ENCODE results near the gene NOVA2.

NOVA2 gene

DNA sequence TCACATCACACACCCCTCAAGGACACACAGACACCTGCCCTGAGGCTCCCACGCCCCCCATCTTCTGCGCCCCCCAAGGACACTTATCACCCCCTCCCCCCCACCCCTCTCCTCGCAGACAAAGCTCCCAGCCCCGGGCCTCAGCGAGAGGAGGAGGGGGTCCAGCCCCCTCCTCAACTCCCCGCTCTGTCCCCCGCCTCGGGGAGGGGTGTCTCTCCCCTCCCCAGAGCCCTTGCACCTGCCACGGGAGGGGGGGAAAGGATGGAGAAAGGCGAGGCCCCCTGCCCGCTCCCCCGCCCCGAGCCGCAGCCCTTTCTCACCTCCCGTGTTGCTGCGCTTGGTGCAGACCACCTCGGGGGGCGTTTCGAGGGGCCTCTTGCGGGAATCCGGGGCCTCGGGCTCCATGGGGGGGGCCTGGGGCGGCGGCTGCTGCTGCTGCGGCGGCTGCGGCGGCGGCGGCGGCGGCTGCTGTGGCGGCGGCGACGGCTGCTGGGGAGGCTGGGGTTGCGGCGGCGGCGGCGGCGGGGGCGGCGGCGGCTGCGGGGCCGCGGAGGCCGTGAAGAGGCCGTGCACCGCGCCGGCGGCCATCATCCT, 621 bp downstream of the NOVA2 start:
- Histone ChIP-seq H3K4me1 (ENCODE audit: insufficient read depth, low read length) (no peaks in the 10 kb centered on the region), H3K9ac (ENCODE audit: low read length) (no peak overlapping the region), H3K27me3 (ENCODE audit: control insufficient read depth in 1 of 2, insufficient read depth in 2 of 2, low read length in 2 of 2) (peaks cover 33 to 50% of the 10 kb centered on the region in 2 donors), H3K27ac (ENCODE audit: low read depth, low read length) (no peak overlapping the region), H3K4me3 (ENCODE audit: low read depth in 1 of 2, low read length in 2 of 2) (no peak overlapping the region), H3K36me3 (ENCODE audit: insufficient read depth, low read length) (no peaks in the 10 kb centered on the region), H3K9me3 (ENCODE audit: low read length) (no peaks in the 10 kb centered on the region)

DNA sequence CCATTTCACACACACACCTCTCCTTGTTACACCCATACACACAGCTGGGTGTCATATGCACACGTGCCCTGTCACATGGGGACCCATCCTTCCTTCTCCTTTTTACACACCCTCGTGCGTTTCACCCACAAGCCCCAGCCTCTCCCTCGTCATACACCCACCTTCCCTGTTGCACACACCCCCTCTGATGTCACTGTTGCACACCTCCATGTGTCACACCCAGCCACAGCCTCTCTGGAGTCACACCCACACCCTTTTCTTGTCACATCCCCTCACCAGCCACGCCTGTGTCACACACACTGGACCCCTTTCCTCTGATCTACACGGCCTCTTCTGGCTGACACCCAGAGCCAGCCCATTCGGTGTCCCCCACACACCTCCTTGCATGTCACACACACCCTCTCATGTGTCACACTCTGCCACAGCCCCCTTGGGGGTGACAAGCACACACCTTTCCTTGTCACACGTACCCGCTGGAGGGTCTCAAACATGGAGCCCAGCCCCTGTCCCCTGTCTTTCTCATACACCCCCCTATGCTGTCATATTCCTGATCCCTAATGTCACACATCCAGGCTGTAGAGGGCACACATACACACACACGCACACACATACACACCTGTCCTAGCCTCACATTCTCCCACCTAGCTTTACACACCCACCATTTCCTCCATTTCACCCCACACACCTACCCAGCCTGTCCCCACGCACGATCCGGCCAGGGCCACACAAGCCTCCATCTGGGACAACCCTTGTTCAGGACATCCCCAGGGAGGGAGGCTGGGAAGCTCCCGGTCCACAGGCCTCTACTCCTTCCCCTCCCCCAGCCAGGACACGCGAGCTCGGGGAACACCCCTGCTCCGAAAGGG, 1.4 kb downstream of the NOVA2 start:
- no peaks in the 10 kb centered on the region for H3K9me3 ChIP-seq (ENCODE audit: low read length)
- no peak overlapping the region for H3K27ac ChIP-seq (ENCODE audit: low read depth, low read length)
- H3K27me3 ChIP-seq (ENCODE audit: control insufficient read depth in 1 of 2, insufficient read depth in 2 of 2, low read length in 2 of 2), result peaks cover 33 to 50% of the 10 kb centered on the region in 2 donors
- no peaks in the 10 kb centered on the region for H3K4me1 ChIP-seq (ENCODE audit: insufficient read depth, low read length)
- H3K36me3 ChIP-seq (ENCODE audit: insufficient read depth, low read length), result no peaks in the 10 kb centered on the region
- H3K4me3 ChIP-seq (ENCODE audit: low read depth in 1 of 2, low read length in 2 of 2), result no peak overlapping the region
- no peak overlapping the region for H3K9ac ChIP-seq (ENCODE audit: low read length)

- Histone ChIP-seq H3K36me3 (ENCODE audit: insufficient read depth, low read length) (no peaks in the 10 kb centered on the region), H3K9ac (ENCODE audit: low read length) (no peak overlapping the region), H3K27me3 (ENCODE audit: control insufficient read depth in 1 of 2, insufficient read depth in 2 of 2, low read length in 2 of 2) (peaks cover 33 to 49% of the 10 kb centered on the region in 2 donors), H3K4me3 (ENCODE audit: low read depth in 1 of 2, low read length in 2 of 2) (no peak overlapping the region), H3K9me3 (ENCODE audit: low read length) (no peaks in the 10 kb centered on the region), H3K27ac (ENCODE audit: low read depth, low read length) (no peak overlapping the region), H3K4me1 (ENCODE audit: insufficient read depth, low read length) (no peaks in the 10 kb centered on the region)
These were observed 2.3 kb downstream of the NOVA2 start for GRCh38 chr19:45971260-45971902.

DNA sequence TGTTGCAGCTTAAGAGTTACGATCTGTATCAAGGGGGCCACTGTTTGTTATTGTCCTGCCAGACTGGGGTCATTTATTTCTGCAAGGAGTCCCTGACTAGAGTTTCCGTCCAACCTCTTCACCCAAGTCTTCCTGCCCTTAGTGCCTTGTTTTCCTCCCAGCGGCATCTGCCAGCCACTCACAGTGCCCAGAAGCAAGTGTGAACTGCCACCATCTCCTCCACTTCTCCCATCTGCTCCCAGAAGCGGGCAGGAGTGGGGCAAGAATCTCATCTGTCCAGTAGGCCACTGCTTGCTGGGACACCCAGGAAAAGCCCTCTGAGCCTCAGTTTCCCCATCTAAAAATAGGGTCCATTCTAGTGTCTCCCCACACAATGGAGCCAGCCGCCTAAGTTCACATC, 4.0 kb downstream of the NOVA2 start:
- Histone ChIP-seq H3K27me3 (ENCODE audit: control insufficient read depth in 1 of 2, insufficient read depth in 2 of 2, low read length in 2 of 2) (peaks cover 25 to 32% of the 10 kb centered on the region in 2 donors), H3K9me3 (ENCODE audit: low read length) (no peaks in the 10 kb centered on the region), H3K27ac (ENCODE audit: low read depth, low read length) (no peak overlapping the region), H3K4me3 (ENCODE audit: low read depth in 1 of 2, low read length in 2 of 2) (no peak overlapping the region), H3K9ac (ENCODE audit: low read length) (no peak overlapping the region), H3K4me1 (ENCODE audit: insufficient read depth, low read length) (no peaks in the 10 kb centered on the region), H3K36me3 (ENCODE audit: insufficient read depth, low read length) (no peaks in the 10 kb centered on the region)

- no peaks in the 10 kb centered on the region for H3K9me3 ChIP-seq (ENCODE audit: low read length)
- H3K27me3 ChIP-seq (ENCODE audit: control insufficient read depth in 1 of 2, insufficient read depth in 2 of 2, low read length in 2 of 2), result peaks cover 21 to 24% of the 10 kb centered on the region in 2 donors
- no peak overlapping the region for H3K4me3 ChIP-seq (ENCODE audit: low read depth in 1 of 2, low read length in 2 of 2)
- no peaks in the 10 kb centered on the region for H3K36me3 ChIP-seq (ENCODE audit: insufficient read depth, low read length)
- no peak overlapping the region for H3K9ac ChIP-seq (ENCODE audit: low read length)
- no peak overlapping the region for H3K27ac ChIP-seq (ENCODE audit: low read depth, low read length)
- H3K4me1 ChIP-seq (ENCODE audit: insufficient read depth, low read length), result no peaks in the 10 kb centered on the region
These were observed 5.0 kb downstream of the NOVA2 start for GRCh38 chr19:45968626-45969025.

GRCh38 chr19:45967246-45967645, 6.4 kb downstream of the NOVA2 start:
- Histone ChIP-seq H3K27ac (ENCODE audit: low read depth, low read length) (no peak overlapping the region), H3K27me3 (ENCODE audit: control insufficient read depth in 1 of 2, insufficient read depth in 2 of 2, low read length in 2 of 2) (peaks cover 16 to 18% of the 10 kb centered on the region in 2 donors), H3K9me3 (ENCODE audit: low read length) (no peaks in the 10 kb centered on the region), H3K36me3 (ENCODE audit: insufficient read depth, low read length) (no peaks in the 10 kb centered on the region), H3K9ac (ENCODE audit: low read length) (no peak overlapping the region), H3K4me1 (ENCODE audit: insufficient read depth, low read length) (no peaks in the 10 kb centered on the region), H3K4me3 (ENCODE audit: low read depth in 1 of 2, low read length in 2 of 2) (no peak overlapping the region)

DNA sequence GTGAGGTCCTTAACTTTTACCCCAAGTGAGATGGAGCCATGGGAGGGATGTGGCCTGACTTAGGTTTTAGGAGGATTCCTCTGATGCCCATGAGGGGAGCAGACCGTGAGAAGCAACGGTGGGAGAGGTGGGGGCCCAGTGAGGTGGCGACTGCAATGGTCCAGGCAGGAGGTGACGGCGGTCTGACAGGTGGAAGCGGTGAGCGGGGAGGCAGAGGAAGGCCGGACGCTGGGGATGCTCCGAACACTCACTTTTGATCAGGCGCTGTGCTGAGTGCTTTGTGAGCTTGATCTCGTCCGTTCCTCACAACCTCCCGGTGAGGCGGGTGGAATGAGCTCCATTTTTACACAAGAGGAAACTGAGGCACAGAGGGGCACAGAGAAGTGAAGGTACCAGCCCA, 11.6 kb downstream of the NOVA2 start:
- no peak overlapping the region for H3K27ac ChIP-seq (ENCODE audit: low read depth, low read length)
- H3K27me3 ChIP-seq (ENCODE audit: control insufficient read depth in 1 of 2, insufficient read depth in 2 of 2, low read length in 2 of 2), result peaks cover 0 to 12% of the 10 kb centered on the region in 2 donors
- H3K9ac ChIP-seq (ENCODE audit: low read length), result no peak overlapping the region
- H3K9me3 ChIP-seq (ENCODE audit: low read length), result no peaks in the 10 kb centered on the region
- H3K4me3 ChIP-seq (ENCODE audit: low read depth in 1 of 2, low read length in 2 of 2), result no peak overlapping the region
- H3K4me1 ChIP-seq (ENCODE audit: insufficient read depth, low read length), result no peaks in the 10 kb centered on the region
- no peaks in the 10 kb centered on the region for H3K36me3 ChIP-seq (ENCODE audit: insufficient read depth, low read length)

DNA sequence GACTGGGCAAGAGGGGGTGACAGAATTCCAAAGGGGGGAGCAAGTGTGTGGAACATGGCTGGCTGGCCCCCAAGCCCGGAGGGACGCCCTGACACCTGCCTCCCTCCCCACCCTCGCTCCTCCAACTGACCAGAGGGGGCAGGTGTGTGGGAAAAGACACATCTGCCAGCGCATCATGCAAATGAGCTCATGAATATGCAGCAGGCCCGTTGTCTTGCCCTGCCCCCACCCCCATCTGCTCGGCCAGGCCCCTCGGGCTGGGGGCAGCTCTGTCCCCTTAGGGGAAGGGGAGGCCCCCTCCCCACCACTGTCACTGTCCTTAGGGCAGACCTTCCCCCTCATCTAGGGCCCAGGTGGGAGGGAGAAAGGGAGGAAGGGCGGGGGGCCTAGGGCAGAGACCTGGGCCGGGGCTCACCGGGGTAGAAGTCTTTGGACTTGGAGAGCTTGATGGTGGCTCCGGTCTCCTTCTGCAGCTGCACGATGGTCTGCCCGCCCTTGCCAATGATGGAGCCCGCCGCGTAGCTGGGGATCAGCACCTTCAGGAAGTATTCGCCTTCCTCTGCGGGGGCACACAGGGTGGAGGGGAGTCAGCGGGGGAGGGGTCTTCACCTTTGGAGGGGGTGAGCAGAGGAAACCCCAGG, 12.9 kb downstream of the NOVA2 start:
- Histone ChIP-seq H3K9ac (ENCODE audit: low read length) (no peak overlapping the region), H3K36me3 (ENCODE audit: insufficient read depth, low read length) (no peaks in the 10 kb centered on the region), H3K4me3 (ENCODE audit: low read depth in 1 of 2, low read length in 2 of 2) (no peak overlapping the region), H3K27me3 (ENCODE audit: control insufficient read depth in 1 of 2, insufficient read depth in 2 of 2, low read length in 2 of 2) (peaks cover 0 to 12% of the 10 kb centered on the region in 2 donors), H3K4me1 (ENCODE audit: insufficient read depth, low read length) (no peaks in the 10 kb centered on the region), H3K27ac (ENCODE audit: low read depth, low read length) (no peak overlapping the region), H3K9me3 (ENCODE audit: low read length) (no peaks in the 10 kb centered on the region)

- Histone ChIP-seq H3K9me3 (ENCODE audit: low read length) (no peaks in the 10 kb centered on the region), H3K4me3 (ENCODE audit: low read depth in 1 of 2, low read length in 2 of 2) (no peak overlapping the region), H3K27ac (ENCODE audit: low read depth, low read length) (no peak overlapping the region), H3K4me1 (ENCODE audit: insufficient read depth, low read length) (no peaks in the 10 kb centered on the region), H3K27me3 (ENCODE audit: control insufficient read depth in 1 of 2, insufficient read depth in 2 of 2, low read length in 2 of 2) (peaks cover 0 to 12% of the 10 kb centered on the region in 2 donors), H3K36me3 (ENCODE audit: insufficient read depth, low read length) (no peaks in the 10 kb centered on the region), H3K9ac (ENCODE audit: low read length) (no peak overlapping the region)
These were observed 14.1 kb downstream of the NOVA2 start for GRCh38 chr19:45959517-45960025.

- no peaks in the 10 kb centered on the region for H3K4me1 ChIP-seq (ENCODE audit: insufficient read depth, low read length)
- no peak overlapping the region for H3K27ac ChIP-seq (ENCODE audit: low read depth, low read length)
These were observed 14.7 kb downstream of the NOVA2 start for GRCh38 chr19:45958769-45959516.

More at GRCh38 chr19:45958769-45959516, 14.7 kb downstream of the NOVA2 start:
- H3K9me3 ChIP-seq (ENCODE audit: low read length), result no peaks in the 10 kb centered on the region
- H3K4me3 ChIP-seq (ENCODE audit: low read depth in 1 of 2, low read length in 2 of 2), result no peak overlapping the region
- no peaks in the 10 kb centered on the region for H3K36me3 ChIP-seq (ENCODE audit: insufficient read depth, low read length)
- H3K27me3 ChIP-seq (ENCODE audit: control insufficient read depth in 1 of 2, insufficient read depth in 2 of 2, low read length in 2 of 2), result peaks cover 0 to 18% of the 10 kb centered on the region in 2 donors
- no peak overlapping the region for H3K9ac ChIP-seq (ENCODE audit: low read length)
